Activated naive CD4-positive, alpha-beta T cell treated with anti-CD3 and anti-CD28 coated beads, Interleukin-2, amount 10 ng/mL, durations not matched to agents 7 days and 5 days (primary cell): Measurements from ENCODE around the gene TM4SF4.

Source experiments
- CTCF ChIA-PET: fragments of 350-600 bp; sonication (Branson Sonifier 250); formaldehyde crosslinking; loops from one replicate; lab custom pipeline; 2021; ENCODE audit warnings: antibody characterized with exemption; lab: Charles Lee
- DNase-seq: peaks from one replicate; pipeline ENCODE4 v3.0.0-alpha.2; 2020
- H3K27ac Mint-ChIP-seq: one replicate; pipeline ENCODE4 v1.8.0; 2021; ENCODE audit warnings: mild to moderate bottlenecking, moderate library complexity, mixed read lengths
- H3K27me3 Mint-ChIP-seq: one replicate; pipeline ENCODE4 v1.8.0; 2021; ENCODE audit warnings: mild to moderate bottlenecking, mixed read lengths
- H3K36me3 Mint-ChIP-seq: one replicate; pipeline ENCODE4 v1.8.0; 2021; ENCODE audit warnings: mixed read lengths
- H3K4me1 Mint-ChIP-seq: one replicate; pipeline ENCODE4 v1.8.0; 2021; ENCODE audit warnings: mixed read lengths
- H3K4me3 Mint-ChIP-seq: one replicate; pipeline ENCODE4 v1.8.0; 2021; ENCODE audit warnings: mild to moderate bottlenecking, moderate library complexity, mixed read lengths
- H3K9me3 Mint-ChIP-seq: one replicate; pipeline ENCODE4 v1.8.0; 2021; ENCODE audit warnings: mixed read lengths

TM4SF4 gene

DNA sequence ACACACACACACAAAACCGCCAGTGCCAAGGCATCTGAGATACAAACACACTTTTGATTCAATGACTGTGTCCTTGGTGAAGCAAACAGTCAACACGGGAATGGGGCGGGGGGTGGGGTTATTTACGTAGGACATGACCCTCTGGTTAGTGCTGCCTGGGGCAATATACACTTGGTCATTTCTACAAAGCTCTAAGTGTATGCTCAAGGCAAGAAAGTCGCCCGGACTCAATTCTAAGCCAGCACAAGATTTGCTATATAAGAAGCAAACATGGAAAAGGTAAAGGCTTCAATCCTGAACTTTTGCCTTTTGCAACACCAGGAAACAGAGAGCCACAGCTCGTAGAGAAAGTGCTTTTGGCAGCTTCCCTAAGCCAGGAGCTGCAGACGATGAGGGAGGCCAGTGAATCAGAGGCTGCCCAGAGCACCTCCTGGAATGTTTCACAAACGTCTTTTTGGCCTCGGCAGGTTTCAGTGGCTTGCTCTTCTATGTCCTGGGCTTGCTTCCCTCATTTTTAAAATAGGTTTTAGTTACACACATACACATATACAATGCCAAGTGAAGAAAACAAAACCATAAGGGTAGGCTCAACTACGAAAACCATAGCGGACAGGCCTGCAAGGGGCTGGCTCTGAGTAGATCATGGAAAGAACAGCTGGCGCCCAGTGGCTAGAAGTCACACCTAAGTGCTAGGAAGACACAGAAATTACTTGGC lies 73.6 kb downstream of the TM4SF4 start:
- CTCF ChIA-PET: no interaction called here
- Mint-ChIP-seq H3K27ac (no peak overlapping the region), H3K4me3 (no peak overlapping the region), H3K36me3 (no peaks in the 10 kb centered on the region), H3K4me1 (no peaks in the 10 kb centered on the region), H3K27me3 (no peaks in the 10 kb centered on the region), H3K9me3 (no peaks in the 10 kb centered on the region)
- DNase-seq: no peak

DNA sequence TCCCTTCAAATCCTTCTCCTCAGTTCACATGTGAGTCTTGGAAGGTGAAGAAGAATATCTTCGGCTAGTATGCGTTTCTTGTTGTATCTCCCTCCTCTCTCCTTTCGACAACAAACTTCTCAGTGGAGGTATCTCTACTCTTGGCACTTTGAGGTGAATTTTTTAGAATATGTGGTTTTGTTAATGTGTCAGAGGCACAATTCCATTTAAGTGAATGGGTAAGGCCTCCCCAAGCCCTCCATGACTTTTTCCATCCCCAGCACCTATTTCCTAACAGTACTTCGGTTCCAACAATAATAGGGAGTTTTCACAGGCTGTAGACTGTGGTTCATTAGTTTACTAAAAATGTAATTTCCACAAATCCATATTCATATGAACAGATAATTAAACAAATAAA lies 74.2 kb downstream of the TM4SF4 start:
- no peaks in the 10 kb centered on the region for H3K4me1 Mint-ChIP-seq
- no peak overlapping the region for H3K4me3 Mint-ChIP-seq
- no peak overlapping the region for H3K27ac Mint-ChIP-seq
- CTCF ChIA-PET: no interaction called here
- no peak for DNase-seq
- H3K27me3 Mint-ChIP-seq: no peaks in the 10 kb centered on the region
- H3K9me3 Mint-ChIP-seq: no peaks in the 10 kb centered on the region
- no peaks in the 10 kb centered on the region for H3K36me3 Mint-ChIP-seq

DNA sequence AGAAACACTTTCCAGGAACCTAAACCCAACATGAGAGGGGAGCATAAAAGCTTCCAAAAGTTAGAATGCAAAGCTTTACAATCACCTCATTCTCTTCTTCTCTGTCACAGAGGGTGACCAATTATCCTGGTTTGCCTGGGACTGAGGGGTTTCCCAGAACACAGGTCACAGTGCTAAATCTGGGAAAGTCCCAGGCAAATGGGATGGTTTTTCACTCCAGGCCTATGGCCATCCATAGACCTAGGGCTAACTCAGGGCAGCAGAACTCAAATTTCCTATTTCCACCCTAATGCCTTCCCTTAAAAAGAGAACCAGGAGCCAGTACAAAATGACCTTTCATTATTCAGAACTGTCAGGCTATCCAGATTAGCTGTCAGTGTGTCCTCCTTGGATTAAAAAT lies 77.0 kb downstream of the TM4SF4 start:
- Mint-ChIP-seq H3K36me3 (no peaks in the 10 kb centered on the region), H3K4me1 (no peaks in the 10 kb centered on the region), H3K27ac (no peak overlapping the region), H3K9me3 (no peaks in the 10 kb centered on the region), H3K27me3 (peaks cover 8% of the 10 kb centered on the region), H3K4me3 (no peak overlapping the region)
- DNase-seq: no peak
- CTCF ChIA-PET: no interaction called here

DNA sequence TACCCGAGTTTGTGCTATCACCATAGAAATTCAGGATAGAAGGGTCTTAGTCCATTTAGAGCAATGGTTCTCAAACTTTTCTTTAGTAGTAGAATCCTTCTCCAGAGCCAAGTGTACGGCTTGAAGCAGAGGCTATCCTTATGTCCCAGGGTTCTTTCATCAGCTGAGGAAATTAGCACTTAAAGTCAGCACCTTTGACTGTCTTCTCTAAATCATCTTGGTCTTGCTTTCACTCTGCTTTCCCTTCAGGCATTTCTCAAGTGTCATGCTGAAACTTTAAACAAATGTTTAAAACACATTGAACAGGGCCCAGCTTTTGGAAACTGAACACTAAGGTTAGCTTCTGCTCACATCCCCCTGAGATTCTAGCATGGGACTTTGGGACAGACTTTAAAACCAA lies 78.2 kb downstream of the TM4SF4 start:
- H3K4me1 Mint-ChIP-seq: no peaks in the 10 kb centered on the region
- no peak for DNase-seq
- H3K36me3 Mint-ChIP-seq: no peaks in the 10 kb centered on the region
- peaks cover 8% of the 10 kb centered on the region for H3K27me3 Mint-ChIP-seq
- CTCF ChIA-PET: no interaction called here
- no peaks in the 10 kb centered on the region for H3K9me3 Mint-ChIP-seq
- H3K4me3 Mint-ChIP-seq: no peak overlapping the region
- no peak overlapping the region for H3K27ac Mint-ChIP-seq
